ENCODE data around the gene KIAA0319L.

Gene KIAA0319L

DNA sequence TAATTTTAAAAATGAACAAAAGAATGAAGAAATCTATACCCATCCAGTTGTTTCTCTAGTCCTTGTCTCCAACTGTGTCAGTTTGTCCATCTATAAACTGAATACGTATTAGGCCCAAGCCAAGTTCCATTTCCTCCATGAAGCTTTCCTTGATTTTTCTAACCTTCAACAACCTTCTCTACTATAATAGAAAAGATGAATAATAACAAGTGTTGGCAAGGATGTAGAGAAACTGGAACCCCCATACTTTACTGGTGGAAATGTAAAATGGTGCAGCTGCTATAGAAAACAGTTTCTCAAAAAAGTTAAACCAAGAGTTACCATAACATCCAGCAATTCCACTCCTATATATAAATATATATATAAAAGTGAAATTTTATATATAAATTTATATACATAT, 10.6 kb downstream of the KIAA0319L start:
- H3K4me1 Mint-ChIP-seq: peaks cover 16% of the 10 kb centered on the region
- H3K9me3 Mint-ChIP-seq: no peaks in the 10 kb centered on the region
- no peak overlapping the region for H3K4me3 Mint-ChIP-seq
- TF ChIP-seq, protein P1, sequence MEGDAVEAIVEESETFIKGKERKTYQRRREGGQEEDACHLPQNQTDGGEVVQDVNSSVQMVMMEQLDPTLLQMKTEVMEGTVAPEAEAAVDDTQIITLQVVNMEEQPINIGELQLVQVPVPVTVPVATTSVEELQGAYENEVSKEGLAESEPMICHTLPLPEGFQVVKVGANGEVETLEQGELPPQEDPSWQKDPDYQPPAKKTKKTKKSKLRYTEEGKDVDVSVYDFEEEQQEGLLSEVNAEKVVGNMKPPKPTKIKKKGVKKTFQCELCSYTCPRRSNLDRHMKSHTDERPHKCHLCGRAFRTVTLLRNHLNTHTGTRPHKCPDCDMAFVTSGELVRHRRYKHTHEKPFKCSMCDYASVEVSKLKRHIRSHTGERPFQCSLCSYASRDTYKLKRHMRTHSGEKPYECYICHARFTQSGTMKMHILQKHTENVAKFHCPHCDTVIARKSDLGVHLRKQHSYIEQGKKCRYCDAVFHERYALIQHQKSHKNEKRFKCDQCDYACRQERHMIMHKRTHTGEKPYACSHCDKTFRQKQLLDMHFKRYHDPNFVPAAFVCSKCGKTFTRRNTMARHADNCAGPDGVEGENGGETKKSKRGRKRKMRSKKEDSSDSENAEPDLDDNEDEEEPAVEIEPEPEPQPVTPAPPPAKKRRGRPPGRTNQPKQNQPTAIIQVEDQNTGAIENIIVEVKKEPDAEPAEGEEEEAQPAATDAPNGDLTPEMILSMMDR (IDR thresholded peaks at IDR 0.05): no peak
- no peak for DNase-seq
- no peak overlapping the region for H3K27ac Mint-ChIP-seq
- peaks cover 50% of the 10 kb centered on the region for H3K36me3 Mint-ChIP-seq (ENCODE audit: low read depth)
- no peaks in the 10 kb centered on the region for H3K27me3 Mint-ChIP-seq (ENCODE audit: low read depth, poor library complexity)

DNA sequence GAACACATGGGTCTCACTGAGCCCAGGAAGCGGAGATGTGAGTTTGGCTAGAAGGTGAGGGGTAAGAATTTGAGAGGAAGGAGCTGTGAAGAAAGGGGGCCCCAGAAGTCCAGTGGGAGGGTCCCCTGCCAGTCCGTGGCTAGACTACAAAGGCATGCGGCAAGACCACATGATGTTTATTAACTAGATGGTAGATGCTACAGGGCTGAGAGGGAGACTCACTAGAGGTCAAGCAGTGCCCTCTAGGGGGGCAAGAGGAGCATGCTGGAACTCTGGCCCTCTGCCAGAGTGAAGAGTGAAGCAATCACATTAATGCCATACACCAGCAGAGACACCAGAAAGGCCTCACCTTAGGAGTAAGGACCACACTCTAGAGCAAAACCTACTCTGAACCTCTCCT, 12.2 kb downstream of the KIAA0319L start:
- H3K27me3 Mint-ChIP-seq (ENCODE audit: low read depth, poor library complexity): no peaks in the 10 kb centered on the region
- TF ChIP-seq, protein P1 (IDR thresholded peaks at IDR 0.05): peak; percentile 49
- peak; percentile 29 for DNase-seq
- H3K4me1 Mint-ChIP-seq: peaks cover 22% of the 10 kb centered on the region
- peaks cover 52% of the 10 kb centered on the region for H3K36me3 Mint-ChIP-seq (ENCODE audit: low read depth)
- H3K27ac Mint-ChIP-seq: no peak overlapping the region
- H3K4me3 Mint-ChIP-seq: no peak overlapping the region
- H3K9me3 Mint-ChIP-seq: no peaks in the 10 kb centered on the region

DNA sequence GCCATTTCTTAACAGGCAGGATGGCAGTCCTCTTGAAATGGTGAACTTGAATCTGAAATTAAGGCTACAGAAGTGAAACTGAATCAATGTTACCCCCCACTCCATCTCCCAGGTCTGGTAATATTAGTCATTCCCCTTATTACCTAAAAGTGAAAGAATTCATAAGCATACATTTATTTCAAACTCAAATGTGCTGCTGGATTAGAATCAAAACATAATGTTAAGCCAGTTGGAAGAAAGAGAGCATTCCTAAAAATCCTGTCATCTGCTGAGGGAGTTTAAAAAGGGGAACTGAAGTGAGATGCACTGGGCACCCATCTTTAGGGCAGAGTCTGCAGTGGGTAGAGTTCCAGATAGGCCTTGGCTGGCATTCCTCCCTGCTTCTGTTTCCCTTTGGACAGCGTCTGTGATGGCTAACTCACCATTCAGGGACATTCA, 17.4 kb downstream of the KIAA0319L start:
- Mint-ChIP-seq H3K4me1 (peaks cover 48% of the 10 kb centered on the region), H3K27me3 (ENCODE audit: low read depth, poor library complexity) (no peaks in the 10 kb centered on the region), H3K27ac (peak overlapping the region; percentile 88), H3K36me3 (ENCODE audit: low read depth) (peaks cover 29% of the 10 kb centered on the region), H3K4me3 (no peak overlapping the region), H3K9me3 (no peaks in the 10 kb centered on the region)
- TF ChIP-seq, protein P1 (IDR thresholded peaks at IDR 0.05): no peak
- no peak for DNase-seq

DNA sequence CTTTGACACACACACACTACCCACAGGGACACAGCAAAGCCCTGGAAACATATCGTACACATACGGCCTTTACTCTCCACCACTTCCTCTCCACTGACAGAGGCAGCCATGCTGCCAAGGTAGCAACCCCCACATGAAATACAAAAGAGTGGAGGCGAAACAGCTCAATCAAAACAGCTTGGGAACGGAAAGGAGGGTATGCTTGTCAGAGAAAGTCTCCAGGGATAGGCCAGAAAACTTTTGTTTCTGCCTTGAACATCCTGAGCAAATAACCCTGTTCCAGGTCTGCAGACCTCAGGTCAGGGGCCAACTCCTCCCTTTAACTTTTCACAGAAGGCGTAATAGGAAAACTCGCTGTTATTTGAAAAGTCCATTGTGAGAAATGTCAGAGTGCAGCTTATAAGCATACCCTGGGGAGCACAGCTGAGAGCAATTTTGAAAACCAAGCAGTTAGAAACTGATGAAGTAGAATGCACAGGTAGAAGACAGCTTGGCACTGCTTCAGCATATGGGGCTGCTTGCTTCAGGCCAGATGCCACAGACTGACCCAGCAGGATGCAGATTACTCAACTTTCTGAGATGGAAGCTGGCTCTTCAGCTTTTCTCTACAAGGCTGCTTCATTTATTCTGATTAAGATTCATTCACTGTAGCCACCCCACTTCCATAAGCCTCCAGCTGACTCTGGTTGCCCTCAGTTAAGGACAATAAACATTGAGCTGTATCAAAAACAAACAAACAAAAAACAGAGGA, 18.0 kb downstream of the KIAA0319L start:
- TF ChIP-seq, protein P1 (IDR thresholded peaks at IDR 0.05): no peak
- peaks cover 30% of the 10 kb centered on the region for H3K36me3 Mint-ChIP-seq (ENCODE audit: low read depth)
- H3K4me1 Mint-ChIP-seq: peaks cover 45% of the 10 kb centered on the region
- no peaks in the 10 kb centered on the region for H3K27me3 Mint-ChIP-seq (ENCODE audit: low read depth, poor library complexity)
- no peak for DNase-seq
- no peak overlapping the region for H3K4me3 Mint-ChIP-seq
- H3K27ac Mint-ChIP-seq: peak overlapping the region; percentile 88
- no peaks in the 10 kb centered on the region for H3K9me3 Mint-ChIP-seq

DNA sequence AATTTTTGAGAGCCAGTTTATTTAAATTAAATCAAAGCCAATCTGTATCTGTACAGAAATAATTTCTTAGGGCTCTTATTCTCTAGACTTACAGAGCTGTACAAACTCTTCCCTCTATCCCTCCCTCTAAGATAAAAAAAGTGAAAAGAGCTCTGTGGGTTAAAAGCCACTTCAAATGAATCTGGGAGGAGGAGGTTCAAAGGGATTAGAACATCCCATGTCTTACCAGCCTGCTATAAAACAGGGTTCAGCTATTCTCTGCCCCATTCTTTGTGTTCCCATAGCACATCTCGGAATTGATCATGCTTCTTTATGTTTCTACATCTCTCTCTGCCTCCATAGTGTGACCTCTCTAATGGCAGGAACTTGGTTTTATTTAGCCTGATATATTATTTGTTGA, 19.4 kb downstream of the KIAA0319L start:
- TF ChIP-seq, protein P1 (IDR thresholded peaks at IDR 0.05): no peak
- Mint-ChIP-seq H3K4me3 (no peak overlapping the region), H3K27ac (no peak overlapping the region), H3K27me3 (ENCODE audit: low read depth, poor library complexity) (no peaks in the 10 kb centered on the region), H3K9me3 (peaks cover under 1% of the 10 kb centered on the region), H3K4me1 (peaks cover 39% of the 10 kb centered on the region), H3K36me3 (ENCODE audit: low read depth) (peaks cover 40% of the 10 kb centered on the region)
- DNase-seq: no peak

Data from nephron progenitor cell (in vitro differentiated cells).